Measurements from ENCODE around the gene SELENOF.
"Not testable (repeated sequence)": the region's sequence is repeated elsewhere in the genome, so short reads cannot be mapped to it uniquely, and the experiment has no call there.

DNA sequence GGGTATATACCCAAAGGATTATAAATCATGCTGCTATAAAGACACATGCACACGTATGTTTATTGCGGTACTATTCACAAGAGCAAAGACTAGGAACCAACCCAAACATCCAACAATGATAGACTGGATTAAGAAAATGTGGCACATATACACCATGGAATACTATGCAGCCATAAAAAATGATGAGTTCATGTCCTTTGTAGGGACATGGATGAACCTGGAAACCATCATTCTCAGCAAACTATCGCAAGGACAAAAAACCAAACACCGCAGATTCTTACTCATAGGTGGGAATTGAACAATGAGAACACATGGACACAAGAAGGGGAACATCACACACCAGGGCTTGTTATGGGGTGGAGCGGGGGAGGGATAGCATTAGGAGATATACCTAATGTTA is 94.0 kb downstream of the SELENOF start:
- TF ChIP-seq, protein P1, sequence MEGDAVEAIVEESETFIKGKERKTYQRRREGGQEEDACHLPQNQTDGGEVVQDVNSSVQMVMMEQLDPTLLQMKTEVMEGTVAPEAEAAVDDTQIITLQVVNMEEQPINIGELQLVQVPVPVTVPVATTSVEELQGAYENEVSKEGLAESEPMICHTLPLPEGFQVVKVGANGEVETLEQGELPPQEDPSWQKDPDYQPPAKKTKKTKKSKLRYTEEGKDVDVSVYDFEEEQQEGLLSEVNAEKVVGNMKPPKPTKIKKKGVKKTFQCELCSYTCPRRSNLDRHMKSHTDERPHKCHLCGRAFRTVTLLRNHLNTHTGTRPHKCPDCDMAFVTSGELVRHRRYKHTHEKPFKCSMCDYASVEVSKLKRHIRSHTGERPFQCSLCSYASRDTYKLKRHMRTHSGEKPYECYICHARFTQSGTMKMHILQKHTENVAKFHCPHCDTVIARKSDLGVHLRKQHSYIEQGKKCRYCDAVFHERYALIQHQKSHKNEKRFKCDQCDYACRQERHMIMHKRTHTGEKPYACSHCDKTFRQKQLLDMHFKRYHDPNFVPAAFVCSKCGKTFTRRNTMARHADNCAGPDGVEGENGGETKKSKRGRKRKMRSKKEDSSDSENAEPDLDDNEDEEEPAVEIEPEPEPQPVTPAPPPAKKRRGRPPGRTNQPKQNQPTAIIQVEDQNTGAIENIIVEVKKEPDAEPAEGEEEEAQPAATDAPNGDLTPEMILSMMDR (IDR thresholded peaks at IDR 0.05): not testable (repeated sequence)
- TF ChIP-seq POLR2A, POLR2AphosphoS5 (IDR thresholded peaks at IDR 0.05): not testable (repeated sequence)

Measured in breast epithelium (tissue), 3 donors.